Measurements from ENCODE around the gene NTN4.
"Not testable (repeated sequence)": the region's sequence is repeated elsewhere in the genome, so short reads cannot be mapped to it uniquely, and the experiment has no call there.

Gene NTN4

GRCh38 chr12:95790033-95790916, at the start of gene NTN4:
Gene NTN4, minus strand, starts transcription at chr12:95790764. Its CDS starts 455 bp downstream, at chr12:95790309.
- DNase-seq (ENCODE audit: low read depth in 2 of 2), result no peak

DNA sequence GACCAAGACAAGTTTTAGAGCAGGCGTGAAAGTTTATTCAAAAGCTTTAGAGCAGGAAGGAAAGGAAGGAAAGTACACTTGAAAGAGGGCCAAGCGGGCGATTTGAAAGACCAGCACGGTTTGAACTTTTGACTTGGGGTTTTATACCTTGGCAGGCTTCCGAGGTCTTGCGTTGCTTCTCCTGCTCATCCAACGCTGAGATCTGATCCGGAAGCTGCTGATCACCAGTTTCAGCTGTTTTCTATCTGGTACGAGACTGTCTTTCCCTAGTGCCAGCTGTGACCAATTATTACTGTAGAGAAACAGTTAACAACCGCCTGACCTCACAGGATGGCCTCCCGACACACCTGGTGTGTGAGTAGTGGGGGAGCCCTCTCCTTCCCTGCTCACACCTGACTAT, 47.6 kb upstream of the NTN4 start:
- DNase-seq (ENCODE audit: low read depth in 2 of 2), result no peak

- no peak for DNase-seq (ENCODE audit: low read depth in 2 of 2)
These were observed 46.9 kb upstream of the NTN4 start for GRCh38 chr12:95837240-95838038.

GRCh38 chr12:95836630-95837239, 46.2 kb upstream of the NTN4 start:
- no peak for DNase-seq (ENCODE audit: low read depth in 2 of 2)

DNA sequence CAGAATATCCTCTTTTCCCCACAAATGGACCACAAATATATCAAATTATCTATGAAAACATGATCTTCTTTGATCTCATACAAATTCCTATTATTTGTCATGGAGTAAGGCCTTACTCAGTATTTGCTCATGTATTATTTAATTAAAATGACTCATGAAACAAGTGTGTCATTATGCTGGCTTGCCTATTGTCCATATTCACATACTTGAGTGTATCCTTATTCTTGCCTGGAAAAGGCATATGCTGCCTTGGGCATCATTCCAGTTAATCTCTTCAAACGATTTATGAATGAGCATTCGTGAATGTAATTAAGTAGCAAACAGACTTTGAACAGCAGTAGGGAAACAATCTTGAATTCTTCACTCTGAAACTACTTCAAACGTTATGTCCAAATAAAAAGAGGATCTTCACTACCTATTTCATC, 45.6 kb upstream of the NTN4 start:
- no peak for DNase-seq (ENCODE audit: low read depth in 2 of 2)

- DNase-seq (ENCODE audit: low read depth in 2 of 2), result no peak
These were observed 44.0 kb upstream of the NTN4 start for GRCh38 chr12:95834572-95834971.

DNA sequence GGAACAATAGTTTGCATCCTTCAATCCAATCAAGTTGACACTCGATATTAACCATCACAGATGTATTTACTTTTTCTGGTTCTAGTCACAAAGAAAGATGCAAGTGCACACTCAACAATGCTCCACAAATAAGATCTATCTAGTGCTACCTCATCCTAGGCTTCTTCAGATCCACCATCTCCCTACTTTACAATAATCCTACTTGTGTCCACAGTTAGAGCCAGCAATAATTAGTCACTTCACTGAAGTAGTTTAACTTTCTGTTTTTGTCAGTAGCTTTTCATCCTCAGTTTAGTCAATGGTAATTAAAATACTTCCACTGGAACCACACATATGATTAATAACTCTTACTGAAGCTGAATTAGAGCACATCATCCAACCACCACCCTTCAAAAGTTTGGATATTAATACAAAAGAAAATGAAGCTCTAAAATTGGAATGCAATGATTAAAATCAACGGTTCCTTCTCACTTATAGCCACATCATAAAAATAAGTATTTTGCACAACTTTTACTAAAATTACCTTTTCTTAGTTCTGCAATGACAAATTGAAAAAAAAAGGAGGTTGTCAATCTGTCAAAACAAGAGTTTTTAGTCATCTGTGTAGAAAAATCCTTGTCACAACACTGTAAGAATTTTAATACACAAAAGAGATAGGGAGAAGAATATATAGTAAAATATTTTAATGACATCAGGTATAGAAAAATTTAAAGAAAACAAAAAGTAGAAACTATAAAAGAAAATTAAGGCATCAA, 39.9 kb upstream of the NTN4 start:
- no peak for DNase-seq (ENCODE audit: low read depth in 2 of 2)

- DNase-seq (ENCODE audit: low read depth in 2 of 2), result no peak
These were observed 38.8 kb upstream of the NTN4 start for GRCh38 chr12:95829395-95829794.

- no peak for DNase-seq (ENCODE audit: low read depth in 2 of 2)
These were observed 29.6 kb upstream of the NTN4 start for GRCh38 chr12:95820096-95820703.

- no peak for DNase-seq (ENCODE audit: low read depth in 2 of 2)
These were observed 25.2 kb upstream of the NTN4 start for GRCh38 chr12:95815632-95816212.

GRCh38 chr12:95812155-95812554, 21.6 kb upstream of the NTN4 start:
- DNase-seq (ENCODE audit: low read depth in 2 of 2), result not testable (repeated sequence)

DNA sequence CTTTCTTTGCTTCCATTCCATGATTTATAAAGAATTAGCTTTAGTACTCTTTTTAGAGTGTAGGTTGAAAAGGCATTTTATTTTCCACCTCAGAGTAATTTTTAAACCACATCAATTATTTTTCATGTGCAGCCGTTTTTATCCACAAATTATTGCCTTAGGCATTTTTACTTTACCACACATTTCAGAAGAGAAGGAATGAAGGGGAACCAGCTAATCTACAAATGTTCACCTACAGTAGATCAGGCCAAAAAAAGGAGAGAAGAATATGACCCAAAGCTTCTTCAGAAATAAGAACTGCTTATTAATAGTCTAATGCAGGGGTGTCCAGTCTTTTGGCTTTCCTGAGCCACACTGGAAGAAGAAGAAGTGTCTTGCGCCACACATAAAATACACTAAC, 19.8 kb upstream of the NTN4 start:
- no peak for DNase-seq (ENCODE audit: low read depth in 2 of 2)

DNA sequence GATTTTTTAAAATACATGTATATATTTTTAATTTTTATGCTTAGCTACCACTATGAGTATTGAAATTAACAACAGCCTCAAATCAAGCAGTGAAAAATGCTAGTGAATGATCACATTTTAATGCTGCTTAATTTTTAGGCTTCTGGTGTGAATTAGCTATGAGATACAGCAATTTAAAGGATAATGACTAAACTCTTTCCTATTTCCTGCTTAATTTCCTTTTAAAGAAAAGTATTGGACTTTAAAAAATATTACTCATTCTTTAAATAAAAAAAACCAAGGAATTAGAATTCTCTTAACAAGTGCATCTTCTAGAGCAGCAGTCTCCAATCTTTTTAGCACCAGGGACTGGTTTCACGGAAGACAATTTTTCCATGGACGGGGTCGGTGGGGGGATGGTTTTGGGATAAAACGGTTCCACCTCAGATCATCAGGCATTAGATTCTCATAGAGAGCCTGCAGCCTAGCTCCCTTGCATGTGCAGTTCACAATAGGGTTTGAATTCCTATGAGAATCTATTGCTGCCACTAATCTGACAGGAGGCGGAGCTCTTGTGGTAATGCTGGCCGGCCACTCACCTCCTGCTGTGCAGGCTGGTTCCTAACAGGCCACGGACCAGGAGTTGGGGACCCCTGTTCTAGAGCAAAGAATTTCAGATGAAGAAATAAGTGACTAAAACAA, 18.6 kb upstream of the NTN4 start:
- DNase-seq (ENCODE audit: low read depth in 2 of 2), result no peak

DNA sequence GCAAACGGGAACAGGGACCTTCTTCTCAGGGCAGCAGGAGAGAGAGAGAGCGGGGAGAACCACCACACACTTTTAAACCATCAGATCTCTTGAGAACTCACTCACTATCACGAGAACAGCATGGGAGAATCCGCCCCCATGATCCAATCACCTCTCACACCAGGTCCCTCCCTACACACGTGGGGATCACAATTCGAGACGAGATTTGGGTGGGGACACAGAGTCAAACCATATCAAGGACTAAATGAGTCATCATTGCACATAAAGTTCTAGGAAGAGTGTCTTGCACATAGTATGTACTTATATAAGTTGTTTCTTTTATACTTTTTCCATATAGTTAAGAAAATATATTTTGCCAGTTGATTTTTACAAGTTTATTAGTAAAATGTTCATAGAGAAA, 17.6 kb upstream of the NTN4 start:
- no peak for DNase-seq (ENCODE audit: low read depth in 2 of 2)

DNA sequence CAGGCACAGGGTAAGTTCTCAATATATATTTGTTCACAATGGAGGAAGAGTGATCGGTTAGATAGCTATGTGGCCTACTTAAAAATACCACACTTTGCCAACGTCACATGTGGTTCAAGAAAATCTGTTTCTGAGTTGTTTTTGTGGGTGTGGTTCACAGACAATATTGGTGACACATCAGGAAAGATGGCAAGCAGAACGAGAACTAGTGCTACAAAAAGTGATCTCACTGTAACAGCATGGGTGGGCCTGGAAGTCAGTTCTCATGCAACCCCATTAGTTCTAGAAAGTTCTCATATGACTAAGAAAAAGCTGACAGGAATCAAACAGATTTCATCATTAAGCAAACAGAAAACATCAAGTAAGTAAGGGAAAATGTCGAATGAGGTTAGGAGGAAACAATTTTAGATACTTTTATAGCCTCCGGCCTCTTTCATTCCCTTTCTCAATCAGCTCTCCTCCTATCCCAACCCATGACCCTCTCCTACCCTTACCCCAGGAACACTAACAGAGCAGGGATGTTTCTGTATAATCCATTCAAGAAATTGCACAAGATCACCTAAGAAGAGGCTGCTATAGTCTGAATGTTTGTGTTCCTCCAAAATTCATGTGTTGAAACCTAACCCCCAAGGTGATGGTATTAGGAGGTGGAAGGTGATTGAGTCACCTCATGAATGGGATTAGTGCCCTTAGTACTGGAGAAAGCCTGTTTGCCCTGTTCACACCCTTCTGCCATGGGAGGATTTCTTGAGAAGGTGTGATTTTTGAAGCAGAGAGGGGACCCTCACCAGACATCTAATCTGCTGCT, 15.5 kb upstream of the NTN4 start:
- DNase-seq (ENCODE audit: low read depth in 2 of 2), result no peak

DNA sequence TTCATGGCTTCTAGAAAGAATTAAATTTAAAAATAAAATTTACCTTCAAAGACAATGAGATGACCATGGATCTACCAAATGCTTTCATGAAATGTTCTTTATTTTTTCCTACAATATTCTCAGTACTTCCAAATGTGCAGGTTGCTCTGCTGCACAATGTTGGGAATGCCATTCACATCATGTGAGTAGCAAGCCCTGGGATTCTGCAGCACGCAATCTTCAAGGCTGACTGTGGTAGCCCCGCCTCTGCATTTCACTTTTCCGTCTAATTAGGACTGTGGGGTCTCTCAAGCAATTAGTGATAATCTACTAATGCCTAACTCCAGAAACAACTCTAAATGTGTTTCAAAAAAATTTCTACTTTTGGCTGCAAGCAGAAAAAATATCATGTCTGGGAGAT, 13.7 kb upstream of the NTN4 start:
- DNase-seq (ENCODE audit: low read depth in 2 of 2), result no peak

- no peak for DNase-seq (ENCODE audit: low read depth in 2 of 2)
These were observed 13.3 kb upstream of the NTN4 start for GRCh38 chr12:95803817-95804216.

- DNase-seq (ENCODE audit: low read depth in 2 of 2), result no peak
These were observed 12.1 kb upstream of the NTN4 start for GRCh38 chr12:95802482-95803270.

DNA sequence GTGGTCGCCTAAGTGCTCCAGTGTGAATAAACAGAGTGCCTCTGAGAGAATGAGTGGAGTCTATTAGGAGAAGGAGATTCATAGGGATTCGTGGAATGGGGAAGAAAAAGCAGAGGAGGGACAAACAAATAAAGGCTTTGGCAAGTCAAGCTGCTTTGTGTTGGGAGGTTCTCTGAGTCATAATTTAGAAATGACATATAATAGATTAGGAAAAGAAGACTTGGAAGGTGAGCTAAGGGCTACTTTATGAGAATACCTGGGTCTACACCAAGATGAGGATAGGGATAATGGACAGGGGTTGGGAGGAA, 6.4 kb upstream of the NTN4 start:
- DNase-seq (ENCODE audit: low read depth in 2 of 2), result no peak

Measured in stimulated activated CD4-positive, alpha-beta T cell treated with anti-CD3 and anti-CD28 coated beads, Interleukin-15, amount 100 ng/mL, for 48 hours (primary cell).